ENCODE data around the gene HOXC9. TPM values are rescaled to one million over a fixed set of nuclear protein-coding genes. Genes with fewer than 3 reads are reported as not detected.

The HOXC9 gene
- total RNA-seq, 1 experiment from 2014 or later = 0.54 TPM

GRCh38 chr12:54052438-54053002 is 52.6 kb downstream of the HOXC9 start:
- Mint-ChIP-seq H3K27ac (ENCODE audit: unreplicated experiment) (no peak overlapping the region), H3K4me1 (ENCODE audit: low read depth, unreplicated experiment) (no peaks in the 10 kb centered on the region), H3K36me3 (ENCODE audit: insufficient read depth, unreplicated experiment) (peaks cover 9% of the 10 kb centered on the region), H3K27me3 (ENCODE audit: unreplicated experiment) (peaks cover 98% of the 10 kb centered on the region), H3K9me3 (ENCODE audit: low read depth, unreplicated experiment) (no peaks in the 10 kb centered on the region), H3K4me3 (ENCODE audit: low read depth, unreplicated experiment) (no peak overlapping the region)
- BruUV-seq (replicated peaks) = no TSS peak
- no peak for TF ChIP-seq CTCF (IDR thresholded peaks at IDR 0.05; ENCODE audit: unreplicated experiment)
- intact Hi-C loops (cut with micrococcal nuclease; ENCODE audit: unreplicated experiment) = no loop called here
- CTCF ChIA-PET = interaction anchor here (0.7 to 1.0 kb wide), 5 partner anchors 9 to 149 kb away, joined by 3 to 4 read pairs (median 3); no protein-coding TSS in a partner anchor
- DNase-seq = no peak

Small RNA genes within 50 kb of the gene (microRNA-seq; reads per million reads assigned to microRNA genes)
- gene MIR196A2 (602 reads per million, percentile 80 among the genes with 10 or more reads in this experiment), gene MIR615 (12.7 reads per million, percentile 37 among the genes with 10 or more reads in this experiment)

Other genes with a start within 250 kb of the HOXC9 start
- not detected in 2 replicates for gene CISTR, start 248.2 kb upstream of the HOXC9 start, total RNA-seq (2022)
- gene HOXC13, start 61.3 kb upstream of the HOXC9 start, total RNA-seq (2022) = not detected in 2 replicates
- gene HOXC12, start 45.3 kb upstream of the HOXC9 start, total RNA-seq (2022) = not detected in 2 replicates
- gene HOXC11, start 27.0 kb upstream of the HOXC9 start, total RNA-seq (2022) = not detected in 2 replicates
- gene HOTAIR, start 25.2 kb upstream of the HOXC9 start, total RNA-seq (2022) = not detected in 2 replicates
- gene HOXC10, start 15.0 kb upstream of the HOXC9 start, total RNA-seq (2022) = 0.51 and 0.71 TPM in 2 replicates
- 0.24 TPM in 1 of 2 replicates, not detected in the other for gene HOXC8, start 8.8 kb downstream of the HOXC9 start, total RNA-seq (2022)
- gene HOXC6, start 28.3 kb downstream of the HOXC9 start, total RNA-seq (2022) = 0.71 and 1.2 TPM in 2 replicates
- gene HOXC5, start 32.9 kb downstream of the HOXC9 start, total RNA-seq (2022) = 0.20 TPM in 1 of 2 replicates, not detected in the other
- gene HOXC4, start 53.7 kb downstream of the HOXC9 start, total RNA-seq (2022) = 0.44 and 0.57 TPM in 2 replicates
- 66.2 and 69.4 TPM in 2 replicates for gene SMUG1, start 188.8 kb downstream of the HOXC9 start, total RNA-seq (2022)

All from Calu3 (cell line).